AG09309 (cell line): ENCODE results near the gene ADPRH.

Source experiments
- DNase-seq: peaks from one replicate; pipeline ENCODE4 v3.0.0-alpha.2; 2010; ENCODE audit warnings: low read depth
- H3K4me3 ChIP-seq: 2 replicates; pipeline ENCODE4 v1.5.1; 2011; ENCODE audit warnings: mild to moderate bottlenecking, low read depth, low read length, moderate library complexity; ENCODE audit not compliant: control insufficient read depth
- TF ChIP-seq, protein P1 (sequence below): IDR thresholded peaks from 2 replicates; pipeline ENCODE4 v1.5.1; 2011; ENCODE audit warnings: mild to moderate bottlenecking, low read depth, low read length, inconsistent platforms; ENCODE audit not compliant: insufficient read depth, control insufficient read depth; ENCODE audit errors: missing control alignments

Gene ADPRH

DNA sequence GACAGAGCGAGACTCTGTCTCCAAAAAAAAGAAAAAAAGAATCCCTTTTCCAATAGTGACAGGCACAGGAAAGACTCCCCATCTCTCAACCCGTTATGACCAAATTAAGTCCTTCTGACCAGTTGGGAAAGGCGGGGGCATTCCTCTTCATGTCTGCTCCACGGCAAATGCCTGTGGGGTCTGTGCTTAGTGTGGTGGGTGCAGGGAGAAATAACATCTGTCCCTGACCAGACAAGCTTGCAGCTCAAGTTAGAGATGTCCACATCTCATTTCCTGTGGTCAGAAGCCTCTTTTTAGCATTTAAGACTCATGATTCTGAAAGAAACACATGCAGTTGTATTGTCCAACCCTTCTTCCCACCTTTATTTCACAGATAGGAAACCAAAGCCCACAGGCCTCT lies 34.6 kb downstream of the ADPRH start:
- DNase-seq = no peak
- TF ChIP-seq, protein P1, sequence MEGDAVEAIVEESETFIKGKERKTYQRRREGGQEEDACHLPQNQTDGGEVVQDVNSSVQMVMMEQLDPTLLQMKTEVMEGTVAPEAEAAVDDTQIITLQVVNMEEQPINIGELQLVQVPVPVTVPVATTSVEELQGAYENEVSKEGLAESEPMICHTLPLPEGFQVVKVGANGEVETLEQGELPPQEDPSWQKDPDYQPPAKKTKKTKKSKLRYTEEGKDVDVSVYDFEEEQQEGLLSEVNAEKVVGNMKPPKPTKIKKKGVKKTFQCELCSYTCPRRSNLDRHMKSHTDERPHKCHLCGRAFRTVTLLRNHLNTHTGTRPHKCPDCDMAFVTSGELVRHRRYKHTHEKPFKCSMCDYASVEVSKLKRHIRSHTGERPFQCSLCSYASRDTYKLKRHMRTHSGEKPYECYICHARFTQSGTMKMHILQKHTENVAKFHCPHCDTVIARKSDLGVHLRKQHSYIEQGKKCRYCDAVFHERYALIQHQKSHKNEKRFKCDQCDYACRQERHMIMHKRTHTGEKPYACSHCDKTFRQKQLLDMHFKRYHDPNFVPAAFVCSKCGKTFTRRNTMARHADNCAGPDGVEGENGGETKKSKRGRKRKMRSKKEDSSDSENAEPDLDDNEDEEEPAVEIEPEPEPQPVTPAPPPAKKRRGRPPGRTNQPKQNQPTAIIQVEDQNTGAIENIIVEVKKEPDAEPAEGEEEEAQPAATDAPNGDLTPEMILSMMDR = no peak
- H3K4me3 ChIP-seq = no peak overlapping the region

DNA sequence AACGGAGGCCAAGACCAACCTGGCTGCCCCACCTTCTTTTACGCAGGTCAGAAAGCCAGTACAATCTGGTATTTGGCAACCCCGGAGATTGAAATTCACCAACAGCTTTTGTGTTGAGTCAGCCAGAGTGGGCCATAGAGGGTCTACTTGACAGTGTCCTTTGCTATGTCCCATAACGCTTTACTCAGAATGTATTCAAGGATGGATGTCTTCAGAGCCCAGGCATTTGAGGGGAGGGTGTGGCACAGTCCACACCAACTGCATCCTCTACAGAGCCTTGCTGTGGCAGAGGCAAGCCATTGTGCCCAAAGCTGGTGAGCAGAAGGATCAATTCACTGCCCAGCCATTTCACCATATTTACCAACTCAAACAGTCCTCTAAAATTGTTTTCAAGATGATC lies 36.8 kb downstream of the ADPRH start:
- TF ChIP-seq, protein P1 = no peak

DNA sequence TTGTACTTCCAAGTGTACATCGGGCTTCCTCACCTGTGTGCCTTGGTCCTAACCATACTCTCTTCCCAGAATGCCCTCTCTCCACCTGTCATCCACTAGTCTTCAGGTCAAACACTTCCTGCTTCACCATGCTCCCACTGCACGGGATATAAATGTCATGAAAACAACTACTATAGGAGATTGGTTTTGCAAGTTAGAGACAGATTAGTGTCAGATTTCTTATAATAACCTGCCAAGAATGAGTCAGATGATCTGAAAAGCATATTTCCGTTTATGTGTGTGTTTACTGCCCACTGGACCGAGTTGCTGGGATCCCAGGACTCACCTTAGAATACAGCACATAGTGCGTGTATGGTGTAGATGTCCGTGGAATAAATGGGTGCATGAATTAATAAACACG lies 39.8 kb downstream of the ADPRH start:
- no peak overlapping the region for H3K4me3 ChIP-seq

More for the DNA sequence above, 36.8 kb downstream of the ADPRH start:
- DNase-seq = no peak
- H3K4me3 ChIP-seq = no peak overlapping the region

DNA sequence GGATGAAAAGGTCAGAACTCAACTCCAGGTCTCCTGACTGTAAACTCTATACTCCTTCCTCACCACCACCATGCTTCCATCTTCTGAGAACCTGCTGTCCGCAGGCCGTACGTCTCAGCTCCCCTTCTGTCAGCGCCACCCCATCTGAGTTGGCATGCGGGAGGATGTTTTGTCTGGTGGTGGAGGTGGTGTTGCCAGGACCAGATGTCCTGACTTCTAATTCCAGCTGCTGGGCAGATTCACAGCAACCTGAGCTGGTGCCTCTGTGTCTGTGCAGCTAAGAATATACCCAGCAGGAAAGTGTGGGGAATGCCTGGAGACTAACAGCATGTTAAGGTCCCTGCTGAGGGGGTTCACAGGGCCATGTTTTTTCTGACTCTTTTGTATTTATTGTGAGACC lies 41.6 kb downstream of the ADPRH start:
- H3K4me3 ChIP-seq = no peak overlapping the region
- no peak for DNase-seq
- TF ChIP-seq, protein P1 = no peak

More for the DNA sequence above, 39.8 kb downstream of the ADPRH start:
- no peak for DNase-seq
- TF ChIP-seq, protein P1 = no peak

DNA sequence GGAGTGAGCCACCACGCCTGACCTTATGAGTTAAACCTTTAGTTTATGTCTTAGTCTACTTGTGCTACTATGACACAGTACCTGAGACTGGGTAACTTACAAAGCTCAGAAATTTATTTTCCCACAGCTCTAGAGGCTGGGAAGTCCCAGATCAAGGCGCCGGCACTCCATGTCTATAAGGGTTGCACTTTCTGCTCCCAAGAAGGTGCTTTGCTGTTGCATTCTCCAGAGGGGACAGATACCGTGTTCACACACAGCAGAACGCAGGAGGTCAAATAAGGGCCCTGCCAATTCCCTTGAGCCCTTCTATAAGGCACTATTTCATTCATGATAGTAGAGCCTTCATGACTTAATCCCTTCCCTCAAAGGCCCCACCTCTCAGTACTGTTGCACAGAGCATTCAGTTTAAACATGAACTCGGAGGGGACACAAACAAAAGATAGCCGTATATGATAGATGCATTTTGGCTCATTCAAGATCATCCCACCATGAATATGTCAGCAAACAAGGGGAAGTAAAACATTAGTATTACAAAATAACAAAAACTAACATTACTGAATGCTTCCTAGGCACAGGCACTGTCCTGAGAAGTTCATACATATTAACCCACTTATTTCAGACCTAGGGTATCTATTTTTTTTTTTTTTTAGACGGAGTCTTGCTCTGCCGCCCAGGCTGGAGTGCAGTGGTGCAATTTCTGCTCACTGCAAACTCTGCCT lies 44.9 kb downstream of the ADPRH start:
- no peak overlapping the region for H3K4me3 ChIP-seq
- TF ChIP-seq, protein P1 = no peak
- DNase-seq = no peak

DNA sequence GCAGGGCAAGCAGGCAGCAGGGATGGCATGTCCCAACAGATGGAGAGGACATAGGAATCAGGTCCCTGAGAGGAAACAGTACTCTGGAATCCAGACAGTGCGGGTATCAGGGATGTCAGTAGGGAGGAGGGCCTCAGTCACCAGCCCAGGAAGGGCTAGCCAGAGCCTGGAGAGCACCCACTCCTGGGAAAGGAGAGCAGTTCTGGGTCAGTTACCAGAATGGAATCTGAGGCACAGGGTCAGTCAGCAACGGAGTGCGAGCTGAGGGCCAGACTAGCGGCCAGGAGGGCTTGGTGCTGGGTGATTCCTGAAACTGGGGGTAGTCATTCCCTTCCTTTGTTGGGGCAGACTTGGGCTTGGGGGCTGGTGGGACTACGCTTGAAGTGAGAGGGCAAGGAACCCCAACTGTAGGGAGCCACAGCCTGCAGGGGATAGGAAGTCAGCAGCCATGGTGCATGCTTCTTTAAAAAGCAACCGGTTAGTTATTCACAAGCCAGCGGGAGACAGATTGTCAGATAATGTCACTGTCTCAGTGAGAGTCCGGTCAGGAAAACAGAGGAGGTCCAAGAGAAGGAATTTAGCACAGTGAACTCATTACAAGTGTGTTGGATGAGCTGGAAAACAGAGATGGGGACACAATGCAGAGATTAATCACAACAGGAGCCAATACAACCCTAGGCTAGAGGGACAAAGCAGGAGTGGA lies 46.3 kb downstream of the ADPRH start:
- no peak for DNase-seq
- TF ChIP-seq, protein P1 = no peak
- no peak overlapping the region for H3K4me3 ChIP-seq

DNA sequence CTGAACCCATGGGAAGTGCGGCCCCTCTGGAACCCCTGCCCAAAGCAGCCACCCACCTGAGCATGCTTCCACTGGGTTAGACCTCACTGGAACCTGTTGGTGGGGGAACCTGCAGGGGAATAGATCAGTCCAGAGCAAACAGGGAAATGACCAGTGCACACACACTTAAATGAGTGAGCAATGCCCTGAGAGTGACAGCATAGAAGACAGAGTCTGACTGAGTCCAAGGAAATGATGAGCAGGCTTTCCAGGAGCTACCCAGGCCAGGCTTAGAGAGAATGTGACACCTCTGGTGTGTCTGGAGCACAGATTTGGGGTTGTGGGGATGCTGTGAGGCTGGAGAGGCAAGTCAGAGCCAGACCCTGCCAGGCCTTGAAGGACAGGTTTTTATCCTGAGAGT lies 46.9 kb downstream of the ADPRH start:
- DNase-seq = no peak
- no peak overlapping the region for H3K4me3 ChIP-seq
- TF ChIP-seq, protein P1 = no peak
